NCI-H774 (cell line): Measurements from ENCODE around the gene TBCD.
"Not testable (repeated sequence)": the region's sequence is repeated elsewhere in the genome, so short reads cannot be mapped to it uniquely, and the experiment has no call there.

ENCODE experiments used
- DNase-seq: peaks from one replicate; lab custom pipeline; 2025; lab: John Stamatoyannopoulos, UW

The TBCD gene

DNA sequence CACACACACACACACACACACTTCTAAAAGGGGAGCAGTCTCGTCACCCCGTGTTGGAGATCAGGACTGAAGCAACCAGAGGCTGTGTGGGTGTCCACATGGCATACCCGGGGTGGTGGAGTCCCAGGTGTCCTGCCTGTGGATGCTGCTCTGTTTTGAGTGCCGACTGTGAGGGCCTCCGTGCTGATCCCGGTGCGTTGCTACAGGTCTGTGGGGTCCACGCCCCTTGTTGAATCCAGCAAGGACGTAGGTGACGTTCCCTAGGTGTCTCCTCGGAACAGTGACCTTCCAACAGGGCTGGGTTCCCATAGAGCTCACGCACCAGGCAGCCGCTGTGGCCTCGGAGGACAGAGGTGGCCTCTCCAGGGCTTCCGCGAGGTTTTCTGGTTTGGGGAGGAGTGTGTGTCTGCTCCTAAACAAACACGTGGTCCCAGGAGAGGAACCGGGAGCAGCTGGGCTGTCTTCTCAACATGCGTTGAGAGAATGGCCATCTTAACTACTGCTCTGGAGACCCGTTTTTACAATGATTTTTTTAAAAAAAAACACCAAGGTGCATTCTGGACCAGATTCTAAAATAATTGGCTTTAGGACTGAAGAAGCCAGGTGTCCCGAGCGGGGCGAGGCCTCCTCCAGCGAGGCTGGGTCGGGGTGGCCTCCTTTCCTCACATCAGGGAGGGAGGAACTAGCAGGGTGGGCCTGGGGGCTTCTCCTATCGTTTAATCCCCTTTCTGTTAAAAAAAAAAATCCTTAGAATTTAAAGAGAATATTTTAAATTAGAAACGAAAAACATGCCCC lies 188.6 kb downstream of the TBCD start:
- no peak for DNase-seq

DNA sequence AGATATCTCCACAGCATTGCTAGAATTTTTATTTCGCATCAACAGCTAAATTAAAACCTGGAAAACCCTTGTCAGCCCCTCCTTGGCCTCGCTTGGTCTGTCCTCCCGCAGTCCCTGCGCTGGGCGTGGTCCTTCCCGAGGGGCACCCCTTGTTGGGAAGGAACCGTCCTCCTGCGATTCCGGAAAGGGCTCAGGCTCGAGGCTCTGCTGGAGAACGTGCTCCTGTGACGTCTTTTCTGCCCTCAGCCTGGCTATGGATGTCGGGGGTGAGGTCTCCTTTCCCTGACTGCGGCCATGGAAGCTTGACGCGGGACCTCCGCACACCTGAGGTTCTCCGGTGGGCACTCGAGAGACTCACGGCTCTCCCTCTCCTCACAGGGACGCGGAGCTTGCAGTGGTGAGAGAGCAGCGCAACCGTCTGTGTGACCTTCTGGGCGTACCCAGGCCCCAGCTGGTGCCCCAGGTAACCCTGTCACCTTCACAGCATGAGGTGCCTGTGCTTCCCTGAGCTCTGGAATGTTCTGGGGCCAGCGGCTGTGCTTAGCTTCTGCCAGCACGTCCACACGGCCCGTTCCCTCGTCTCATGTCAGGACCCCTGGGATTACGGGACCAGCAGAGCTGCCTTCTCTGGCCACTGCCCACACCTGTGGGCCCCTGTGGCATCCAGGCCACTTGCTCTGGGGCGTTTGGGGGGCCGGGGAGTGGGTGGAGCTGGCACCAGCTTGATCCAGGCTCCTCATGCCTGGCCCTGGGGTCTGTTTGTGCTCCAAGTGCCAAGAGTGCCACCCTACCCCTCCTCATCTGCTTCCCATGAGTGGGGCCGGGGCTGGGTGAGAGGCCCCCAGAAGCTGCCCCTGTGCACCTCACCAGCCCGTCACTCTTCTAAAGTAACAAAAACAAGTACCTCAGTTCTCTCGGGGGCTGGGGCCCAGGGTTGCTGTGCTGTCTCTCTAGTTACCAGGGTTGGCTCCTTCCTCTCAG lies 189.4 kb downstream of the TBCD start:
- DNase-seq, result no peak

DNA sequence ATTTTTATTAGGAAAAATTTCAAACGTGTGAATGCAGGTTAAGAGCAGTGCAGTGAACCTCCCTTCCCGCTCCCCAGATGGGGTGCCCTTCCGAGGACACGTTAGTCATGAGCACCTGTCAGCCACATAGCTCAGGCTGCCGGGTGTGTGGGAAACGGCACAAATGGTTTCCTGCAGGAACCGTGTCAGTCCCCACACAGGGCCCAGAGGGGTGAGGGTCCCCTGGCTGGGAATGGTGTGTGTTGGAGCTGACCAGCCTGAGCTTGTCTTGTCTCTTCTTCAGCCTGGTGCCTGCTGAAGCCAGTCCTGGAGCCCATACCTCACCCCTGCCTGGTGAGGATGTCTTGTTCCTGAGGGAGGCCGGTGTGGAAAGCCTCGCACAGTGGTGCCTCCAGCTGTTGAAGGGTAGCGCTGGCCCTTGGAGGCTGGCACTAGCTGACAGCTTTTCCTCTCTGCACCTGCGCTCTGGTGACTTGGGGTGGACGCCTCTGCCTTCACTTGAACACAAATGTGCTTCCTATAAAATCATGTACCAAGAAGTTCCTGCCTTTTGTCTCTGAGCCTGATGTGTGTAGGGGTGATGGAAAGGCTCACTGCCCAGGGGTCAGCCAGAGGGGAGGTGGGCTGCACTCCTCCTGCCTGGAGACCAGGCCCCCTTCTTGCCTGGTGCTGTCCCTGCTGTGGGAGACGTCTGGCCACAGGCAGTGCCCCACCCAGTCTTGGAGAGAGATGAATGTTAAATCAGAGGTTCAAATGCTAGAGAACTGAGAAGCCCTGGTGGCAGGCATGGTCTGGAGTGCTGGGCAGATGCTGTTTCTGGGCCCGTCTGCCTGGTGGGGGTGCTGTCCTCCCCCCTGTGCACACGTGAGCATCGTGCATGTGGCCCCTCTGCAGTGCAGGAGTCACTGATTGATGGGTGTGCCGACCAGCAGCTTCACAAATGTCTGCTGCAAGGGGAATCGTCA lies 190.6 kb downstream of the TBCD start:
- DNase-seq, result no peak

DNA sequence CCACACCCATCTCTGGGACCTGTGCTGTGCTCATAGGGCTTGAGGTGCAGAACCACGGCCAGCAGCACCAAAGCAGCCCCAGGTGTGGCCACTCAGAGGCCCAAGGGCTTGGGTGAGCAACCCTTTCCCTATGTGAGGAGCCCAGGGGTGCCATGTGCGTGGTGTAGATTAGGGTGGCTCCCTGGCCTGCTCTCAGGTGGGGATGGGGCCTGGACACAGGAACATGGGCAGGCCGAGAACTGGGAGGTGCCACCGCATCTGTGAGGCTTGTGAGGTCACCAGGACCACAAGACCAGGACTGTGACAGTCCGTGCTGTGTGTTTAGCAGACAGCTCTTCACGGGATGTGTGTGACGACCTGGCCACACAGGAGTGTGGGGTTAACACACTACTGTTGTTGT lies 191.5 kb downstream of the TBCD start:
- DNase-seq, result no peak

DNA sequence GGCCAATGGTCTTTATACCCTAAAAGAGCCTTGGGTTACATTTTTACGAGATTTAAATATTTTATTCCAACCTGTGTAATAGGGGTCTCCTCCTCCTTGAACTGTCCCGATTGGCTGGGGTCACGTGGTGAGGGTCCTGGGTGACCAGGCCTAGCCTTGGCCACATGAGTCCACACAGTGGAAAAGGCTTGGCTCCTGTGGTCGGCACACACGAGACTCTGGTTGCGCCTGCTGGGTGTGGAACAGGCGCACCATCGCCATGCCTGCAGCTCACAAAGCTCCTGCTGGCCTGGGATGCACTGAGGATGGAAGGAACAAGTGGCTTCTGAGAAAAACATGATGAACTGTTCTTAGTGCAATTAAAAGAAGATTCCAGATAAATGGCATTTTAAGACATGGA lies 191.9 kb downstream of the TBCD start:
- no peak for DNase-seq

DNA sequence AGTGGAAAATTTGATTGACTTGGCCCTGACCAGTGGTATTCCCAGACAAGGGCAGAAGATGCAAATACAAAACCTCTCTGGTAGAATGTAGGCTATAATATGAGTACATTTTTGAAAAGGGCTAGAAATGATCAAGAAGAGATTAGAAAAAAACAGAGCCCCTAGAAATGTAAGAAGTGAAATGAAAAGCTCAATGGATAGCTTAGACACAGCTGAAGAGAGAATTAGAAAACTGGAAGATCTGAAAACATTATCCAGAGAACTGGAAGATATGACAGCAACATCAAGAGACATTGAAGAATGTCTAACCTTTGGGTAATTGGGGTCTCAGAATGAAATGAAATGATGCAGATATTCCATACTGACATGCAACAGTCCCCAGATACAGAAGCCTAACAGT lies 193.1 kb downstream of the TBCD start:
- no peak for DNase-seq

DNA sequence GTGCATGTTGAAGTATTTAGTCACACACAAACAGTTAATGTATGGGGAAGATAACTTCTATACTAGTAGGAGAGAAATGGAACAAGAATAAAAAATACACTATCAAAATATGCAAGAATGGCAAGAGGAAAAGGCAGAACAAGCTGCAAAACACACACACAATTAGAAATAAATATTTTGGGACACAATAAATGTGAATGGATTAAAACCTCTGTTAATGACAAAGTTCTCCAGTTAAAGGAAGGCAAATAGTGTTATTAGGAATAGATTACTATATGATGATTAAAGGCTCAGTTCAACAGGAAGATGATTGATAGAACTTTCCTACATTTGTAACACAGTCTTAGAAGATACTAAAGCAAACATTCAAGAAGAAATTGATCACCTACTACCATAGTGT lies 194.2 kb downstream of the TBCD start:
- DNase-seq, result no peak

DNA sequence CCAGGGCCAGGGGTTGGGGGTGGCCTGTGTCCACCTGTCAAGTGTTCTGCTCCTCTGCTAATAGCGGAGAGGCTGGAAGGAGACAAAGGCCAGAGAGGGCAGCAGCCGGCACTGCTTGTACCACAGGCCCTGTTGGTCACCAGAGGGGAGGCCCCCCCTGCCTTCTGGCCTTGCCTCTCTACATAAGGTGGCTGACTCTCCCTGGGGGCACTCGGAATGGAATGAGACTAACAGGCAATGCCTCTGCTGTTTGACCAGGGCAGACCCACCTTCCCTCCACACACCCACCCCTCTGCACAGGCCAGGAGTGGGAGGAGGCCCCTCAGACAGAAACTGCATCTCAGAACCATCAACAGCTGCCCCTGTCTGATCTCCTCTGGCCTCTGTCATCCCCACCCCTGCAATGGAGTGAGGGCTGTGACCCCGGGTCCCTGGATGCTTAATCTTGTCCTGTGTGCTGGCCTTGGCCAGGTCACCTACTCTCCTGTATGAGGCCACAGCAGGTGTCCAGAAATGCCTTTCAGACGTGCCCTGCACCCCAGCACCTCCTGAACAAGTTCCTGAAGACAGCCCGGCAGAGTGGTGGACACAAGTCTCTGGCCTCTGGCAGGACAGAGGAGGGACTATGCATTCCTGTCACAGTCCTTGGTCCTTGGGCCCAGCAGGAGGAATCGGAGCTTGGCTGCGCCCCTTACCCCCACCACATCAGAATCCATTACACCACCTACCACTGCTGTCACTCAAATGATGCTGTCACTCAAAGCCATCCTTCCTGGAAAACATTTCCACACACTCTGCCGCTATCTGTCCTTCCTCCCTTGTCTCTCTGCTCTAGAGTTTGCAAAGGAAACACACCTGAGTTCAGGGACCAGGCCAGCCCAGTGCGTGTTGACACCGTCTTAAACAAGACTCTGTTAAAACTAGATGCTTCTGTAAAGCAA lies 195.5 kb downstream of the TBCD start:
- DNase-seq, result no peak

DNA sequence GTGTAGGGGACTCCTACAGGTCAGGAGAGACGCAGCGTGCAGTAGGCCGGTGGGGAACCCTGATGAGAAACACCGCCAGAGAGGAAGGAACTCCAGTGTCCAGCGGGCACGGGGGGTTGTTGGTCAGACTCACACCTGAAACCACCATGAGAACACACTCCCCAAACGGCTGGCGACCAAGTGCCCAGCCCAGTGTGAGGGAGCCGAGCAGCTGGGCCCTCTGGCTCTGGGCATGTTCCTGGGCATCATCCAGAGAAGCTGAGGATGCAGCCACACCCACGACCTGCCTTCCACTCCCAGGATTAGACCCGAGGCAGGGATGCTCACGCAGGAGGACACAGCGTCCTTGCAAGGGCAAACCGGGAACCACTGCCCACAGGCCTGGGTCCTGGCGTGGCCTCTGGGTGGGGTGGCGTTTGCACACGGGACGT lies 196.2 kb downstream of the TBCD start:
- no peak for DNase-seq

DNA sequence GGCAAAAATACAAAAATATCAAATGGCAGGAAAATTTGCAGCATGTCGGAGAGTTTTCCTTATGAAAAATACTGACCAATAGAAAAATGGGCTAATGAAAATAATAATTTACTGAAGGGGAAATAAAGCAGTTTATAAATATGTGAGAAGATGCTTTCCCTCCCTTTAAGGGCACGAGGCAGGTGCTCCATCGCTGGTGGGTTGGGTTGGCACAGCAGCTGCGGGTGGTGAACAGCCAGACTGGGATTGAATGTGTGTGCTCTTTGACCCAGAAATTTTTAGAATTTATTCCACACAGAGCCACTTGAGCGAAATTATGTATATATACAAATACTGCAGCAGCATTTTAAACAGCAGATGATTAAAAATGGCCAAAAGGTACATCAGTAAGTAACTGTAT lies 197.1 kb downstream of the TBCD start:
- DNase-seq, result no peak

DNA sequence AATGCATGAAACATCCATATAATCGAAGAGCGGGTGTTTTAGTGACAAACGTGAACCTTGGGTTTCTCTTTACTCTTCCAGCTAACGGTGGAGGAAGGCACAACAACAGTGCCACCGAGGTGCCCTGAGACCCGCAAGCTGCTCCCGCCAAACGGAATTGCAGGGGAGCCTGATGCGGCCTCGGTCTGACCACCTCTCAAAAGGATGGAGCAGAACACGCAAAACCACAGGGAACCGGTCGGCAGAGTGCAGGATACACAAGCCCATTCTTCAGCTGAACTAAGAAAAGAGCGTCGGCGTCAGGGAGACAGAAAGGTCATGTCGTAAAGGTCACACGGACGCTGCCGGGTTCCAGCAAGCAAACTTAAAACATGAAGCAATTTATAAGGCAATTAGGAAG lies 197.5 kb downstream of the TBCD start:
- no peak for DNase-seq

DNA sequence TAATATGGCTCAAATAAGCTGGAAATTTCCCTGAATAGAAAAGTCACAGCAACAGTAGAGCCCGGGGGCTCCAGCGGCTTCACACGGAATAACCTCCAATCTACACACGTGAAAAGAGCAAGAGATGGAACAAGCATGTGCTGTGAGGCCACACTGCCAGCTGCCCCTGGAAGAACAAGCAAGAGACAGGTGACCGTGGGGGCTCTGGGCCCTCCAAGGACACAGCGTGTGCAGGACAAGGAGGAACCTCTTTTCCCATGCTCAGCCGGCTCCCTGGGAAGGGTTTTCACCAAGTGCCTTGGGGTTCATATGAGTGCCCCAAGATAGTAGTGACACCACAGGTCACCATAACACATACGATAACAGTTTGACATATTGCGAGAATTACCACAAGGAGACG lies 198.1 kb downstream of the TBCD start:
- DNase-seq, result no peak

DNA sequence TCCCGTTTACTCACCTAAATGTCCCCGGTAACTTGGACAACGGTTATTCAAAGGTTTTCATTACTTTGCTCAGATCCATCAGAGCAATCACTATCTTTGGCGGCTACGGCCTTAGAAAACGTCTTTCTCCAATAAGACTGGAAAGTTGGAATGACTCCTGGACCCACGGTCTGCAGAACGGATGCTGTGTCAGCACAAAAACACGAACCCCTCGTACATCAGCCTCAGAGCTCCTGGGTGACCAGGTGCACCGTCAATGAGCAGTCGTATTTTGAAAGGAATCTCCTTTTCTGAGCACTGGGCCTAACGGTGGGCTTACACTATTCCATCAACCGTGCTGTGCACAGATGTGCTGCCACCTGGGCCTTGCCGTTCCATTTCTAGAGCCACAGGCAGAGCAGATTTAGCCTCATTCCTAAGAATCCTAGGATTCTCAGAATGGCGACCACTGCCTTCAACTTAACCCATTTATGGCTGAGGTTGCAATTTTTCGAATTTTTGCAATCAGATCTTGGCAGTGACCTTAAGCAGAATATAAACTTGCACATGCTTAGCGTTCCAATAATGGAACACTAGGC lies 198.7 kb downstream of the TBCD start:
- DNase-seq, result no peak

DNA sequence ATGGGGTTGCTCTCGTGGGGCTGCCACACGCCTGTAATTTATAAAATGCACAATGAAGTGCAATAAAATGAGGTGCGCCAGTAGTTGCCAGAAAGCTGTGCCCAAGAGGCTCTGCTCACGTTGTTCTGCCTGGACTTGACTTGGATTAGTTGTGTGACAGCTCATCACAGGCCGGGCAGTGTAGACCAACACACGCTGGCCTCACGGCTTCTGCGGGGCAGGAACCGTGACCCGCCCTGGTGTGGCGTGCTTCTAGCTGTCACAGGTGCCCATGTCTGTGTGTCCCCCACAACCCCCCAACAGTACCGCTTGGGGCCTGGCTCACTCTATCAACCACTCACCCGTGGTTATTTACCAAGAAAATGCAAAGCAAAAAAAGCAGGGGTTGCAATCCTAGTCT lies 200.2 kb downstream of the TBCD start:
- DNase-seq, result no peak

DNA sequence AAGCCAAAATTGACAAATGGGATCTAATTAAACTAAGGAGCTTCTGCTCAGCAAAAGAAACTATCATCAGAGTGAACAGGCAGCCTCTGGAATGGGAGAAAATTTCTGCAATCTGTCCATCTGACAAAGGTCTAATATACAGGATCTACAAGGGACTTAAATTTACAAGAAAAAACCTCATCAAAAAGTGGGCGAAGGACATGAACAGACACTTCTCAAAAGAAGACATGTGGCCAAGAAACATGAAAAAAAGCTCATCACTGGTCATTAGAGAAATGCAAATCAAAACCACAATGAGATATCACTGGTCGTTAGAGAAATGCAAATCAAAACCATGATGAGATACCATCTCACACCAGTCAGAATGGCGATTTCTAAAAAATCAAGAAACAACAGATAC lies 203.2 kb downstream of the TBCD start:
- not testable (repeated sequence) for DNase-seq

DNA sequence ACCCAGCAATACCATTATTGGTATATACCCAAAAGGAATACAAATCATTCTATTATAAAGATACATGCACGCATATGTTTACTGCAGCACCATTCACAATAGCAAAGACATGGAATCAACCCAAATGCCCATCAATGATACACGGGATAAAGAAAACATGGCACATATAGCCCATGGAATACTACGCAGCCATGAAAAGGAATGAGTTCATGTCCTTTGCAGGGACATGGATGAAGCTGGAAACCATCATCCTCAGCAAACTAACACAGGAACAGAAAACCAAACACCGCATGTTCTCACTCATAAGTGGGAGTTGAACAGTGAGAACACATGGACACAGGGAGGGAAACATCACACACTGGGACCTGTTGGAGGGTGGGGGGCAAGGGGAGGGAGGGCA lies 203.8 kb downstream of the TBCD start:
- not testable (repeated sequence) for DNase-seq

DNA sequence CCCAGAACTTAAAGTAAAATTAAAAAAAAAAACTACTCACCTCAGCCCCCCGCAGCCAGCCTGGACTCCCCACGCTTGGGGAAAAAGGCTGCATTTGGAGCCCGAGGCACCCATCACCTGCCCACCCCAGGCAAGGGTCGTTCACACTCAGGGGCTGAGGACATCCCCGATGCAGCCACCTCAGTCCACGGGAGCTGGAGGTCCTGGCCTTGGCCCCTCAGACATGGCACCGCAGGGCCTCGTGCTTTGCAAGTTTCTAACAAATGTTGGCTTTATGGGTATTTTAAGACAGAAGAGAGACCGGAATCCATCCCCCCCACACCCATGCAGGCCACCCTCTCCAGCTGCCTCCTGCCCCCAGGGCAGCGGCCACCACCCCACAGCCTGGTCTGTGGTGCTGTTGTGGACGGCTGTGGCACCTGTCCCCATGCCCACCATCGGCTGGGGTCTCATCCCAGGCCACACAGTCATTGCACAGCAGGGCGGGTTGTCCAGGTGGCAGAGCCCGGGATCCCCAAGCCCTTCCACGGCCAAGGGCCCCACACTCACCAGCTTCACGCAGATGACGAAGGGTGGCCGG lies 204.4 kb downstream of the TBCD start:
- DNase-seq, result no peak

DNA sequence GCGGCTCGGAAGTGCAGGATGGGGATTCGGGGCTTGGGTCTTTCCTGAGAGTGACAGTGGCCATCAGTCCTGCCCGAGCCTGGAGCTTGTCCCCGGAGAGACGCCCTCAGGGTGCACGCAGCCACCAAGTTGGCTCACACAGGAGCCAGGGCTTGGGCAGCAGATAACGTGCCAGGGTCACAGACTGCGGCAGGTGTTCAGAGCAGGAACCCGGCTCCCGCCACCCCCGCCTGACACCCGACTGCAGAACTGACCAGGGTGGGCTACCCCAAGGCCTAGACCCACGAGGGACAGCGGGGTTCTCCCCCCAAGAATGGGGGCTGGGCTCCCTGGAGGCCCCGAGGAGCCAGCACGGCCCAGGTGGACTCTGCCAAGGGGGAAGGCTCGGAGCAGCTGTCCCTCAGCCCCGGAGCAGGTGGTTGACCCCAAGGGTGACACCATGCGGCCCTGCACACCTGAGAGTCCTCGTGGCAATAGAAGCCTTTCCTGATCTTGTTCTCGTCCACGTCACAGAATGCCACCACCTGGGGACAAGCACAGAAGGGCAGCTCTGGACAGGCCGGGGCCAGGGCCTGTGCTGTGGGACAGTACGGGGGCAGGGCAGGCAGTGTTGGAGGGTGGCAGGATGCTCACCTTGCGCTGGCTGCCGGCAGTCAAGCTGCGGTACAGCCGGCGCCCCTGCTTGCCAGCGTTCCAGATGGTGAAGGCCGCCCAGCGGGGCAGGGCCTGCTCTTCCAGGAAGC lies 205.0 kb downstream of the TBCD start:
- no peak for DNase-seq

DNA sequence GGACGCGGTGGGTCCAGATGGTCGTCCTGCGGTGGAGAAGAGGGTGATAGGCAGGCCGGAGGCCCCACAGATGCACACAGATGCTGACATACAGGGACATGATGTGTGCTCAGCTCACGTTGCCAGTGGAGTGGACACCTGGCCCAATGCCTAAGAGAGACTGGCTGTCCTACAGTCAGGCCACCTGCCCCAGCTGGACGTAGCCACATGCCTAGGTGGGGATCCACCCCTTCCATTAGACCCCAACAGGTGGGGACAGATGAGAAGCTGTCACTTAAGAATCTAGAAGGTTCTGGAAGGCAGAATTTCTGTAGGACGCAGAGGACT lies 205.6 kb downstream of the TBCD start:
- no peak for DNase-seq
